B cell (primary cell): ENCODE measurements around the gene OFD1. TPM values are rescaled to one million over a fixed set of nuclear protein-coding genes. Genes with fewer than 3 reads are reported as not detected.

Experiments
- ATAC-seq: fragments of 200-7000 bp; cut with Tn5 transposase; one replicate; pipeline ENCODE4 v1.10.0; 2021; ENCODE audit warnings: low read depth, mild to moderate bottlenecking, moderate number of reproducible peaks, moderate library complexity
- CTCF ChIA-PET: fragments of 350-600 bp; sonication (Branson Sonifier 250); formaldehyde crosslinking; loops from one replicate; lab custom pipeline; 2021; ENCODE audit warnings: antibody characterized with exemption, inconsistent platforms; lab: Charles Lee
- POLR2A ChIA-PET: fragments of 350-600 bp; sonication (Branson Sonifier 250); formaldehyde crosslinking; loops from one replicate; lab custom pipeline; 2021; ENCODE audit warnings: antibody characterized with exemption; lab: Charles Lee
- DNase-seq: peaks from one replicate; pipeline ENCODE4 v3.0.0; 2013
- H2AFZ ChIP-seq: 2 replicates; pipeline ENCODE4 v1.6.1; 2012; ENCODE audit warnings: mild to moderate bottlenecking, low read depth, low read length; ENCODE audit not compliant: insufficient read depth, poor library complexity, severe bottlenecking
- H3K27ac ChIP-seq, 2 donors: 1 replicate in 1 of 2; 2 replicates in 1 of 2; pipeline ENCODE4 v1.5.1; 2012 to 2013; ENCODE audit warnings: low read length in 2 of 2, mild to moderate bottlenecking in 2 of 2, moderate library complexity in 1 of 2
- H3K27me3 ChIP-seq, 4 experiments: fragments of 200-600 bp in 1 of 4; sonication (generic) in 1 of 4; replicated peaks in 1 of 4; 1 replicate in 2 of 4; 2 replicates in 2 of 4; pipeline versions ENCODE4 v1.6.1 to v1.7.0; 2013 to 2016; ENCODE audit warnings: low read length in 3 of 4, mild to moderate bottlenecking in 2 of 4, mixed read lengths in 1 of 4, moderate library complexity in 1 of 4; ENCODE audit not compliant: insufficient read depth in 4 of 4, control insufficient read depth in 3 of 4; ENCODE audit errors: control extremely low read depth in 1 of 4
- H3K36me3 ChIP-seq, 2 experiments: replicated peaks in 1 of 2; 1 replicate in 1 of 2; 2 replicates in 1 of 2; pipeline versions ENCODE4 v1.6.1 to v1.7.1; 2013; ENCODE audit warnings: low read length in 1 of 2; ENCODE audit not compliant: insufficient read depth in 2 of 2, control insufficient read depth in 1 of 2; ENCODE audit errors: control extremely low read depth in 1 of 2, extremely low read depth in 1 of 2
- H3K4me1 ChIP-seq, 2 donors: fragments of 200-600 bp in 1 of 2; sonication (generic) in 1 of 2; 1 replicate in 1 of 2; 2 replicates in 1 of 2; pipeline versions ENCODE4 v1.5.1 to v1.6.1; 2013 to 2017; ENCODE audit warnings: low read length in 2 of 2; ENCODE audit not compliant: control insufficient read depth in 2 of 2, insufficient read depth in 2 of 2
- H3K4me2 ChIP-seq: replicated peaks from 2 replicates; pipeline ENCODE3; 2012; ENCODE audit warnings: mild to moderate bottlenecking, low read depth, low read length; ENCODE audit not compliant: poor library complexity, severe bottlenecking
- H3K4me3 ChIP-seq, 5 experiments: fragments of 200-600 bp in 1 of 5; sonication (generic) in 1 of 5; 1 replicate in 3 of 5; 2 replicates in 2 of 5; pipeline versions ENCODE4 v1.5.1 to v1.7.0; 2011 to 2016; ENCODE audit warnings: low read length in 4 of 5, mild to moderate bottlenecking in 4 of 5, low read depth in 2 of 5, control low read depth in 1 of 5, moderate library complexity in 1 of 5; ENCODE audit not compliant: insufficient read depth in 1 of 5; ENCODE audit errors: control extremely low read depth in 1 of 5, extremely low read depth in 1 of 5
- H3K79me2 ChIP-seq: fragments of 200-600 bp; sonication (generic); one replicate; pipeline ENCODE4 v1.6.0; 2016; ENCODE audit warnings: low read length; ENCODE audit not compliant: control insufficient read depth, insufficient read depth
- H3K9ac ChIP-seq: fragments of 200-600 bp; sonication (generic); 2 replicates; pipeline ENCODE4 v1.6.1; 2017; ENCODE audit warnings: mild to moderate bottlenecking, low read length, moderate library complexity
- H3K9me3 ChIP-seq, 3 donors: one replicate each; pipeline versions ENCODE4 v1.6.1 to v1.7.1; 2013; ENCODE audit warnings: low read length in 2 of 3; ENCODE audit not compliant: control insufficient read depth in 2 of 3, insufficient read depth in 1 of 3; ENCODE audit errors: control extremely low read depth in 1 of 3
- H4K20me1 ChIP-seq: 2 replicates; pipeline ENCODE4 v1.6.0; 2012; ENCODE audit warnings: mild to moderate bottlenecking, low read length; ENCODE audit not compliant: insufficient read depth, control insufficient read depth, poor library complexity, severe bottlenecking
- H3K27ac Mint-ChIP-seq: one replicate; pipeline ENCODE4 v1.8.0; 2021; ENCODE audit warnings: mixed read lengths
- H3K27me3 Mint-ChIP-seq: one replicate; pipeline ENCODE4 v1.8.0; 2021; ENCODE audit warnings: mixed read lengths
- H3K4me1 Mint-ChIP-seq: one replicate; pipeline ENCODE4 v1.8.0; 2021; ENCODE audit warnings: mixed read lengths
- H3K4me3 Mint-ChIP-seq: one replicate; pipeline ENCODE4 v1.8.0; 2021; ENCODE audit warnings: mixed read lengths
- H3K9me3 Mint-ChIP-seq: one replicate; pipeline ENCODE4 v1.8.0; 2022; ENCODE audit warnings: mixed read lengths; ENCODE audit not compliant: insufficient read depth
- CTCF ChIP-seq: fragments of 200-600 bp; IDR thresholded peaks from one replicate; pipeline ENCODE4 v1.8.0; 2022; ENCODE audit warnings: antibody characterized with exemption, mild to moderate bottlenecking
- EZH2 ChIP-seq: IDR thresholded peaks from 2 replicates; pipeline ENCODE4 v1.6.1; 2012; ENCODE audit warnings: borderline replicate concordance, low read depth, mild to moderate bottlenecking, moderate library complexity, low read length; ENCODE audit not compliant: insufficient read depth, poor library complexity, severe bottlenecking
- WGBS: methylation state at CpG from one replicate; pipeline ENCODE4 v1.1.5; 2013; ENCODE audit warnings: missing lambda C conversion rate; ENCODE audit not compliant: insufficient coverage; 5-methylcytosine and 5-hydroxymethylcytosine counted together
- intact Hi-C: fragments of 100-400 bp; cut with micrococcal nuclease; formaldehyde crosslinking; loops from one replicate; pipeline ENCODE4 v1.10.0; 2022
- polyA plus RNA-seq: library from polyadenylated mRNA; depleted of rRNA; stranded (reverse); fragments of >200 nt; gene quantifications from 2 replicates; pipeline ENCODE4 v1.2.3, GENCODE V29; 2012
- total RNA-seq, 2 donors: library from RNA; stranded (reverse); fragments of 120-200 nt in 1 of 2; gene quantifications; 1 replicate in 1 of 2; 2 replicates in 1 of 2; pipeline versions ENCODE4 v1.2.3 to v1.2.4, GENCODE V29; 2013 to 2022

Gene OFD1
- total and polyA plus RNA-seq, 2 donors (not counting 1 experiment from before 2014, with no cell fraction given): 40.6 to 84.9 TPM

GRCh38 chrX:13768939-13769338 lies 34.4 kb downstream of the OFD1 start:
- Histone ChIP-seq H3K4me2 (no peak overlapping the region), H3K27ac (no peak overlapping the region), H3K4me1 (no peaks in the 10 kb centered on the region), H3K9me3 (no peaks in the 10 kb centered on the region), H3K36me3 (peaks cover 0 to 67% of the 10 kb centered on the region in 2 experiments), H3K79me2 (no peaks in the 10 kb centered on the region), H3K27me3 (no peaks in the 10 kb centered on the region), H4K20me1 (peaks cover 6% of the 10 kb centered on the region), H2AFZ (no peak overlapping the region), H3K9ac (no peak overlapping the region), H3K4me3 (no peak overlapping the region)
- no peaks in the 10 kb centered on the region for H3K27me3 Mint-ChIP-seq
- no CpG with 5 or more reads among the region's 4 CpGs for WGBS
- ATAC-seq (no peak), DNase-seq (no peak)
- H3K9me3 Mint-ChIP-seq: no peaks in the 10 kb centered on the region
- intact Hi-C loops: no loop called here
- no peak overlapping the region for H3K27ac Mint-ChIP-seq
- H3K4me1 Mint-ChIP-seq: peaks cover 9% of the 10 kb centered on the region
- no peak for TF ChIP-seq EZH2
- no peak for TF ChIP-seq CTCF
- CTCF ChIA-PET: no interaction called here
- no peak overlapping the region for H3K4me3 Mint-ChIP-seq
- POLR2A ChIA-PET: no interaction called here

- no peak overlapping the region for H3K4me3 ChIP-seq
- no peak overlapping the region for H3K4me2 ChIP-seq
- Mint-ChIP-seq H3K4me3 (no peak overlapping the region), H3K9me3 (no peaks in the 10 kb centered on the region), H3K27me3 (no peaks in the 10 kb centered on the region), H3K27ac (no peak overlapping the region), H3K4me1 (peaks cover 3% of the 10 kb centered on the region)
- DNase-seq: no peak
- H3K27me3 ChIP-seq: no peaks in the 10 kb centered on the region
- CTCF ChIA-PET: no interaction called here
- H3K9ac ChIP-seq: no peak overlapping the region
- TF ChIP-seq EZH2: no peak
- no peak for TF ChIP-seq CTCF
- peaks cover 6% of the 10 kb centered on the region for H4K20me1 ChIP-seq
- no peak overlapping the region for H3K27ac ChIP-seq
- peaks cover 0 to 64% of the 10 kb centered on the region in 2 experiments for H3K36me3 ChIP-seq
- no peaks in the 10 kb centered on the region for H3K4me1 ChIP-seq
- H2AFZ ChIP-seq: no peak overlapping the region
- H3K79me2 ChIP-seq: no peaks in the 10 kb centered on the region
- ATAC-seq: no peak
- POLR2A ChIA-PET: no interaction called here
- H3K9me3 ChIP-seq: no peaks in the 10 kb centered on the region
- WGBS: no CpG with 5 or more reads among the region's 3 CpGs
- intact Hi-C loops: no loop called here
Observed at GRCh38 chrX:13770013-13770535, 35.5 kb downstream of the OFD1 start.
